HG03045 (cell line): ENCODE results near the gene TLE6.
"Not testable (repeated sequence)": the region's sequence is repeated elsewhere in the genome, so short reads cannot be mapped to it uniquely, and the experiment has no call there.

ENCODE experiments used
- ATAC-seq: cut with Tn5 transposase; IDR thresholded peaks from one replicate; pipeline ENCODE4 v1.9.1; 2021; ENCODE audit warnings: mild to moderate bottlenecking, moderate library complexity; ENCODE audit not compliant: unreplicated experiment

Gene TLE6

DNA sequence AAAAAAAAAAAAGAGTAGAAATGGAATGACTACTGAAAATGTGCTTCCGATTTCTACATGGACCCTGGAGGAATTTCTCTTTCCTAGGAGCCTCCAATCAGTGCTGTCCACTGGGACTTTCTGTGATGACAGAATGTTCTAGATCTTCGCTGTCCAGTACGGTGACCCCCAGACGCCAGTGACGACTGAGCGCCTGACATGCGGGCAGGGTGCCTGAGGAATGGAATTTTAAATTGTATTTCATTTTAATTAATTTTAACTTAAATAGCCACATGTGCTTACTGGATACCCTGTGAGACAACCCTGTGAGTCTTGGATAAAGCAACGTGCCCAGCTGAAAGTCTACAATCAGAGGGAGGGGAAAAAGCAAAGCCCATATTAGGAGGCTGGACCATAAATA lies 4.1 kb upstream of the TLE6 start:
- ATAC-seq, result no peak

DNA sequence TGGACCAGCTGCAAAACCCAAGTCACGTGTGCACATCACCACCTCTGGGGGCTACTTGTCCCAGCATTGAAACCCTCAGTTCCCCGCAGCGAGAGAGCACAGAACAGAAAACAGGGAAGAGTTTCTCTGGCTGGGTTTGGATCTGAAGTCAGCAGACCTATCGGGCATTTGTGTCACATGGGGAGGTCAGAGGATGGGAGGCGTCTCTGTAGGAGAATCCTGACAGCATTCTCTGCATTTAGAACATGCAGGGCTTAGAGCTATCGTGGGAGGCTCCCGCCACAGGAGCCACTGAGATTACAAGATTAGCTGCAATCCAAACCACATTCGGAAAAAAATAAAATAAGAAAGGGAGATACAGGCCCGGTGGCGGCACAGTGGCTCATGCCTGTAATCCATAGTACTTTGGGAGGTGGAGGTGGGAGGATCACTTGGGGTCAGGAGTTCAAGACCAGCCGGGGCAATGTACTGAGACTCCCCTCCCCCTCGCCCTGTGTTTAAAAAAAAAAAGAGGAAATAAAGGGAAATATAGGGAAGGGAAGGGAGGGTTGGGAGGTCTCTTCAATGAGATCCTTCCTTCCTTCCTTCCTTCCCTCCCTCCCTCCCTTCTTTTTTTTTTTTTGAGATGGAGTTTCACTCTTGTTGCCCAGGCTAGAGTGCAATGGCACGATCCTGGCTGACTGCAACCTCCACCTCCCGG lies 2.9 kb upstream of the TLE6 start:
- ATAC-seq, result no peak

DNA sequence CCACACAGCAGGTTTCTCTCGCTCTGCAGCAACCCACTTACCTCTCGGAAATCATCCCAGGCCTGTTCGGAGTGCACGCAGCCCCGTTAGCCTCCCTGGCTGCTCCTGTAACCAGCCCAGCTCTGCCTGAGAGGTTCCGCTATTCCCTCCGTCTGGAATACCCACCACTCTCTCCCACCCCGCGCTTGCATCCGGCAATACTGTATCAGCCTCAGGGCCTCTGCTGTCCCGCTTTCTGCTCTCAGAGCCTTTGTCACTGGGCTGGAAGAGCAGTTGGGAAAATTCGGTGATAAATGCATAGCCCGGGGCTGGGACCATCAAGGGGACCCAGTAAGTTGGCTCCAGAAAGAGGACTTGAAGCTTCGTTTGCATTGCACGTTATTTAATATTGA lies 759 bp upstream of the TLE6 start:
- no peak for ATAC-seq

DNA sequence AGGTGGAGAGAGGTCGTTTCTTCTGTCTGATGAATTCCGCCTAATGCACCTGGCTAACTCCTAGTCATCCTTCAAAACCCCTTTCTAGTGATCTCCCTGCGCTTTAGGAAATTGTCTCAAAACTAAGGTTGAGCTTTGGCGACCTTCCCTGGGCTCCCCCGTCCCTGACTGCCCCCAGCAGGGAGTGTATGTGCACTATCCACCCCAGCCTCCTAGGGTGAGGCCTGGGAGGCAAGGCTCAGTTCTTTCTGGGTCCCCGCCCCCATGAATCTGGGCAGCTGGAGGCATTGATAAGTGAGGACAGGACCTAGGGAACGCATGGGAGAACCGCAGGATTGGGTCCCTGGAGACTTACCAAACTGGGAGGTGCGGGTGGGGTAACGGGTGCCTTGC lies 378 bp downstream of the TLE6 start:
- no peak for ATAC-seq

DNA sequence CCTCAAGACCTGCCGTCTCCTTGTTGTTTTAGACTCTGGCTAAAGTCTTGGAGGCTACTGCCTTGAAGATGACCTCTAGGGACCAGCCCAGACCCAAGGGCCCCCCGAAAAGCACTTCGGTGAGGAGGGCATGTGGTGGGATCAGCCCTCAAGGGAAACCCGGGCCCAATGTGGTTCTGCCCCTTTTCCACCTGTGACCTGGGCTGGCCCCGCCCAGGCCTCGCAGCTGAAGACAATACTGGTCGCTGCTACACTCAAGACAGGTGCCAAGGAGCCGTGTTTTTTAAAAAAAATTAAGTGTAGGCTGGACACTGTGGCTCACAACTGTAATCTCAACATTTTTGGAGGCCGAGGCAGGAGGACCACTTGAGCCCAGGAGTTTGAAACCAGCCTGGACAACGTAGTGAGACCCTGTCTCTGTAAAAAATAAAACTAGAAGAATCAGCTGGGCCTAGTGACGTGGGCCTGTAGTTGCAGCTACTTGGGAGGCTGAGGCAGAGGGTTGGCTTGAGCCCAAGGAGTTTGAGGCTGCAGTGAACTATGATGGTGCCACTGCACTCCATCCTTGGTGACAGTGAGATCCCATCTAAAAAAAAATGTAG lies 903 bp downstream of the TLE6 start:
- ATAC-seq, result no peak

DNA sequence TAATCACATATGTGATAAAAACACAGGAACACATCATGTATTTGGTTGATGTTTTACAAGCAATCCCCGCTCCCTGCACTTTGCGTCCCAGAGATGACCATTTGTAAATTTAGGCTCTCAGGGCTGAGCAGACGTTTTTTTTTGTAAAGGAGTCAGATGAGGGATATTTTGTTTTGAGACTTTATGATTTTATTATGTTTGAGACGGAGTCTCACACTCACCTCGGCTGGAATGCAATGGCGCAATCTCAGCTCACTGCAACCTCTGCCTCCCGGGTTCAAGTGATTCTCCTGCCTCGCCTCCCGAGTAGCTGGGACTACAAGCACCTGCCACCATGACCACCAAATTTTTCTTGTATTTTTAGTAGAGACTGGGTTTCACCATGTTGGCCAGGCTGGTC lies 1.4 kb downstream of the TLE6 start:
- no peak for ATAC-seq

DNA sequence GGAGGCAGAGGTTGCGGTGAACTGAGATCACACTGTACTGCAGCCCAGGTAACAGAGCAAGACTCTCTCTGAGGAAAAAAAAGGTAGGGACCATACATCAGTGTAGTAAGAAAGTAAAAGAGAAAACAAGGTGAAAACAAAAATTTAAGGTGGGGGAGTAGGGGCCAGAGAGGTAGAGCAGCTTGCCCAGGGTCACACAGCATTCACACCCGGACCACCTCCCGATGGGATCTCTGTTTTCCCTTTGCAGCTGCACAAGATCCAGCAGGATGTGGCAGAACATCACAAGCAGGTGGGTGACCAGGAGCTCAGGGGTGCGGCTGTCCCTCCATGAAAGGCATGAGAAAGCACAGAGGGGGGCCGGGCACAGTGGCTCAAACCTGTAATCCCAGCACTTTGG lies 4.5 kb downstream of the TLE6 start:
- no peak for ATAC-seq

DNA sequence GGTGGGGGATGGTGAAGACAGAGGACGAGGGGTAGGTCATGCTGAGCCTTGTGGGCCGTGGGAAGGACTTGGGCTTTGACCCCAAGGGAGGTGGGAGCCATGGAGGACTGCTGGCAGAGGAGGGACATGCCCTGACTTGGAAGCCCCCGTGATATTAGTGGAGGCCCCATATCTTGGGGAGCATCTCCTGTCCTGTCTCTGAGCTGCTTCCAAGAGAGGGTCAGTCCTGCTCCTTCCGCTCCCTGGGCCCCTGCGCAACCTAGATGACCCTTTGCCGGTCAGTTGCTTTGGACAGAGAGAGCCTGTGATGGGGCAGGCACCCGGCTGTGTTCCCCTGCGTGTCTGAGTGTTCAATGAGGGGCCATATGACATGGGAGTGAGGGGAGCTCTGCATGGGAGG lies 5.2 kb downstream of the TLE6 start:
- ATAC-seq, result no peak

DNA sequence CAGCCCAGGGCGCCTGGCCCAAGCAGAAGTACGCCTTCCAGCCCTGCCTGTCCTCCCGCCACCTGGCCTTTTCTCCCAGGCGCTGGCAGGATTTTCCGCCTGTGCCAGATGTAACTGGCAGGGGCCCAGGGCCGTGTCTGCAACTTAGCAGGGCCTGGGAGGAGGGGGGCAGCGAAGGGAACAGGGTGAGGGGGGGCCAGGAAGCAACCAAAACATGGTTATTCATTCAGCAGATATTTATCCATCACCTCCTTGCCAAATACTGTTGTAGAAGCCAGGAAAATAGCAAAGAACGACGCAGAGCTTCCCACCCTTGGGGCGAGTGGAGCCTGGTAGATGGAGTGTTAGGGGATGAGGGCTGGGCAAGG lies 5.6 kb downstream of the TLE6 start:
- ATAC-seq, result no peak

DNA sequence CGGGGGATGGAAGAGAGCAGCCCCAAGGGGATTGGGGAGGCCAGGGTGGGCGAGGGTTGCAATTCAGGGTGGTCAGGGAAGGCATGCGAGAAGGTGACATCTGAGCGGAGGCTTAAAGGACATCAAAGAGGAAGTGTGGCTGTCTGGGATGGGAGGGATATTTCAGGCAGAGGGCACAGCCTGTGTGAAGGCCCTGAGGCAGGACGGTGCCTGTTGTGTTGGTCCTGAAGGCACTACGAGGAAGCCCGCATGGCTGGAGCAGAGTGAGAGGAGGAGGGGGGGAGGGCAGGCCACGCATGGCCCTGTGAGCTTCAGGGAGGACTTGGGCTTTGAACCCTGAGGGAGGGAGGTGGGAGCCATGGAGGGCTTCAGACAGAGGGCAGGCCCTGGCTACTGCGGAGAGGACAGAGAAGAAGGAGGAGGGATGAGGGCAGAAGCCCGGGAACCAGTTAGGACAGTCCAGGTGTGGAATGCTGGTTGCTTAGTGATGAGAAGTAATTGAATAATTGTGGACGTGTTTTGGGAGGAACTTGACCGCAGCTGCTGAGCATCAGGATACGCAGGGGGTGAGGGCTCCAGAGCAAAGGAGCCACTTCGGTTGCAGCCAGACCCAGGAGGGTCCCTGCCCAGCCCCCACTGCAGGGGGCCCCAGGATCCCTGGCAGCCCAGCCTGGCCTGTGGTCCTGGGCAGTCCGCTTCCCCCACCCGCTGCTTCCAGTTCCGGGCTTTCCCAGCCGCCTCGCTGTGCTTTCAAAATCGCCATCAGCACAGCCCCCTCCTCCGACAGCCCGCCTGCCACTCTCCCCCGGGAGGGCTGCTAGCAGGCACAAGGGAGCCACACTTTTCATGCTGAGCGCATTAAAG lies 6.2 kb downstream of the TLE6 start:
- no peak for ATAC-seq

DNA sequence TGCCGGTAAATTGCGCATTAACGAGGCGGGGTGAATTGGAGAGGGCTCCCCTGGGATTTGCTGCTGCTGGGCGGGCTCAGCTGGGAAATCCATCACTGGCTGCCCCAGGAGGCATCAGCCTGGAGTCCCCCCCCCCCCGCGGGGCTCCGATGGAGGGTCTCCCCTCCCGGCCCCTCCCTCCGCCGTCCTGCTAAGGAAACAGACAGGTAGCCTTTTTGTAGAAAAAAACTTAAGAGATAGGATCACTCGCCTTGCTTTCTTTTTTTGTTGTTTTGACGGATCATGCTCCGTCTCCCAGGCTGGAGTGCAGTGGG lies 6.8 kb downstream of the TLE6 start:
- no peak for ATAC-seq

DNA sequence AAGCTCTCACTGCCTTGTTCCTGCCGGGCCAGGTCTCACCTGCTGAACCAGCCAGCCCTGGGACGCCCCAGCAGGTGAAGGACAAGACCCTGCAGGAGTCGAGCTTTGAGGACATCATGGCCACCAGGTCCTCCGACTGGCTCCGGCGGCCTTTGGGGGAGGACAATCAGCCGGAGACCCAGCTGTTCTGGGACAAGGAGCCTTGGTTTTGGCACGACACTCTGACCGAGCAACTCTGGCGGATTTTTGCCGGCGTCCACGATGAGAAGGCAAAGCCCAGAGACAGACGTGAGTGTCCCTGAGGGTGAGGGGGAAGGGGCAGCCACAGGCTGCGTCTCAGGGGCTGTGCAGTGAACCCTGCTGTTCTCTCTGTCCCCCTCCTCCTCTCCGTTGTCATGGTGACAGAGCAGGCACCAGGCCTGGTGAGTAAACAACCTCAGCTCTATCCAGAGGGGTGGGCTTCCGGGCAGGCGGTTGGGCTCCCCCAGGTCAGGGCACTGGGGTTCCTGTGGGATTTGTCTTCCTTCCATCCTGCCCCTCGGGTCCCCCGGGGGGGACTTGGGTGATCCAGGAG lies 9.7 kb downstream of the TLE6 start:
- ATAC-seq, result no peak

DNA sequence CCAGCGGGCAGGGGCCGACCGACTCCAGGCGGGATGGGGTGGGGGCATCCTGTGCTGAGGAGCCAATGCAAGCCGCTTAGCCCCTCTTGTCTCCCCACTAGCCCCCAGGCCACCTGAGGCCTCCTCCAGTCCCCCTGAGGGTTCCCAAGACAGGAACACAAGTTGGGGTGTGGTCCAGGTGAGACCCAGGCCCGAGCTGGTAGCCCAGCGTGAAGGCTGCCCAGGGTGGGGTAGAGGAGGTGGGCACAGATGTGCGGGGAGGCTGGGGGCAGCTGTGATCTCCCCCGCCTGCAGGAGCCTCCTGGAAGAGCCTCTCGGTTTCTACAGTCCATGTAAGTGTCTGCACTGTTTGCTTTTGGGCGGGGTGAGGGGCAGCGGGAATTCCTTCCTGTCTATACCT lies 10.4 kb downstream of the TLE6 start:
- no peak for ATAC-seq

DNA sequence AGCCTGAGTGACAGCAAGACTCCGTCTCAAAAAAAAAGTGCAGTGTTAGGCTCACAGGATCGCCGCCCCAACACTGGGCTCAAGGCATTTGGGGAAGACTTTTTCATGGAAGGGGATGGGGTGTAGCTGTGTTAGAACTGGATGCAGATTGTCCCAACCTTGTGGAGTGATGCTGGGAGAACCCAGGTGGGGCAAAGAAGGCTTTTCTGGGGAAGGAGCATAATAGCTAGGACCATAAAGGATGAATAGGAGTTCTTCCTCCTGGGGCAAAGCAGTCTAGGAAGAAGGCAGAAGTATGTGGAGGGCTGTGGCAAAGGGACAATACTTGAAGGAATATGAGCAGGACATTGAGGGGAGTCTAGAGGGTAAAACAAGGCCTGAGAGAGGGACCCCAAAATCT lies 11.2 kb downstream of the TLE6 start:
- no peak for ATAC-seq

DNA sequence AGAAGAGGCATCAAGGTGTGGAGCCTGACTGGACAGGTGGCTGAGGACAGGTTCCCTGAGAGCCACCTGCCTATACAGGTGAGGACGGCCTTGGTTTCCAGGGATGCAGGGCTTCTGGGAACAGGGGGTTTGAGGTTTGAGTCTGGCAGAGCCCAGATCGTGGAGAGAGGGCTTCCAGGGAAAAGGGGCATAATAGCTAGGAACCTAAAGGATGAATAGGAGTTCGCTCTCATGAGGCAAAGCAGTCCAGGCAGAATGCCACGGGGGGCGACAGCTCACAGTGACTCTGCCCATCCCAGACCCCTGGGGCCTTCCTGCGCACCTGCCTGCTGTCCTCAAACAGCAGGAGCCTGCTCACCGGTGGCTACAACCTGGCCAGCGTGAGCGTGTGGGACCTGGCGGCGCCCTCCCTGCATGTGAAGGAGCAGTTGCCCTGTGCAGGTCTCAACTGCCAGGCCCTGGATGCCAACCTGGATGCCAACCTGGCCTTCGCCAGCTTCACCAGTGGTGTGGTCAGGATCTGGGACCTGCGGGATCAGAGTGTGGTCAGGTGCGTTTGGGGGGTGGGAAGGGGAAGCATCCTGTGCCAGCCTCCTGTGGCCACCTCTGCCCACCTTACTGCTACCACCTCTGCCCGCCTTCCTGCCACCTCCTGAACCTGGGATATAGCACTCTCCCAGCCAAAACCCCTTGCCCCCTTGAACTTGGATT lies 12.0 kb downstream of the TLE6 start:
- no peak for ATAC-seq

DNA sequence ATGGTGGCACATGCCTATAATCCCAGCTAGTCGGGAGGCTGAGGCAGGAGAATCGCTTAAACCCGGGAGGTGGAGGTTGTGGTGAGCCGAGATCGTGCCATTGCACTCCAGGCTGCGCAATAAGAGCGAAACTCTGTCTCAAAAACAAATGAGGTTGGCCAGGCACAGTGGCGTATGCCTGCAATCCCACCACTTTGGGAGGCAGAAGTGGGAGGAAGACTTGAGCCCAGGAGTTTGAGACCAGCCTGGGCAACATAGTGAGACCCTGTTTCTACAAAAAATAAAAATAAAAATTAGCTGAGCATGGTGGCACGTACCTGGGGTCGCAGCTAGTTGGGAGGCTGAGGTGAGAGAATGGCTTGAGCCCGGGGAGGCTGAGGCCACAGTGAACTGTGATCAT lies 15.0 kb downstream of the TLE6 start:
- not testable (repeated sequence) for ATAC-seq

DNA sequence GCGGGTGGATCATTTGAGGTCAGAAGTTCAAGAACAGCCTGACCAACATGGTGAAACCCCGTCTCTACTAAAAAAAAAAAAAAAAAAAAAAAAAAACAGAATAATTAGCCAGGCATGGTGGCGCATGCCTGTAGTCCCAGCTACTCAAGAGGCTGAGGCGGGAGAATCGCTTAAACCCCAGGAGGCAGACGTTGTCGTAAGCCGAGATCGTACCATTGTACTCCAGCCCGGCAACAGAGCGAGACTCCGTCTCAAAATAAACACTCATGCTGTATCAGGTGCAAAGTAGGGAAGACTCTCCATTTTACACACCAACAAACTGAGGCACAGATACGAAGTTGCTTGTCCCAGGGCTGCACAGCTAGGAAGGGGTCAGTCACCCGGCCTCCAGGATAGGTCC lies 15.6 kb downstream of the TLE6 start:
- no peak for ATAC-seq

DNA sequence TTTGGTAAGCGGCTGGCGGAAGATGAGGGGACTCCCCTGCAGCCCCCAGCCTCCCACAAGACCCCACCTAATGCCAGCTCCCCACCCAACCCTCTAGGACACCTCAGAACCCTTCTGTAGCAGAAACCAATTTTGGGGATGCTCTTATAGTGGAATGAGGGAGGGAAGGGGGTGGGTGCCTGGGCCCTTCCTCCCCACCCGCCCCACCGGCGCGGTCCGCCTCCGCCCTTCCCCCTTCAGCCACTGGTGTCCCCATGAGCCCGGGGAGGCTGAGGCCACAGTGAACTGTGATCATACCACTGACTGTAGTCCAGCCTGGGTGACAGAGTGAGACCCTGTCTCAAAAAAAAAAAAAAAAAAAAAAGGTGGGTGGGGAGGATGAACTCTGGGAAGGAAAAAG lies 16.2 kb downstream of the TLE6 start:
- no peak for ATAC-seq

DNA sequence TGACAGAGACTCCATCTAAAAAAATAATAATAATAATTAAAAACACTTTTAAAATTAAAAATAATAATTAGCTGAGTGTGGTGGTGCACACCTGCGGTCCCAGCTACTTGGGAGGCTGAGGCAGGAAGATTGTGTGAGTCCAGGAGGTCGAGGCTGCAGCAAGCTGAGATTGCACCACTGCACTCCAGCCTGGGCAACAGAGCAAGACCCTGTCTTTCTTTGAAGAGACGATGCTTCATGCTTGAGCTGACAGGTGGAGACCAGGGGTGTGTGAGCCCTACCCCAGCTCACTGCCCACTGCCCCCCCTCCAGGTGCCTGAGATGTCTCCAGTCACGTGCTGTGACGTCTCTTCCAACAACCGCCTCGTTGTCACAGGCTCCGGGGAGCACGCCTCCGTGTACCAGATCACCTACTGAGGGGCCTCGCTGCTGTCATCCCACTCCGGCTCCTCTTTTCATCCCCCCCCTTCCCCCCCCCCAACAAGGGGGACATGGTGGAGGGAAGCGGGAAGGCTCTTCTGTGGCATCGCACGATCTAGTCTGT lies 17.3 kb downstream of the TLE6 start:
- no peak for ATAC-seq

DNA sequence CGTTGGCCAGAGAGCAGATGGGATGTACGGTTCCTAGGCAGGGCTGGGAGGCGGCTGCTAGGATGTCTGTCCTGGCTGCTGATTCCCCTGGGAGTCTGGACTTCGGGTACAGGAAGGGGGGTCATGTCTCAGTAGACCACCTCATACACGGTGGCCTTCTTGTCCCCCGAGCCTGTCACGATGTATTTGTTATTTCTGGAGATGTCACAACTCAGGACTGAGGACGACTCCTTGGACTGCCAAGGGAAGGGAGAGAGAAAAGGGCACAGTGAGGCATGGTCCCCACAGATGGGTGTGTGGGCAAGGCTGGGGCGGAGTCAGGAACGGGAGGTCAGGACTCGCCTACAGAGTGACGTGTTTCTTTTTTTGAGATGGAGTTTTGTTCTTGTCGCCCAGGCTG lies 20.4 kb downstream of the TLE6 start:
- ATAC-seq, result no peak

DNA sequence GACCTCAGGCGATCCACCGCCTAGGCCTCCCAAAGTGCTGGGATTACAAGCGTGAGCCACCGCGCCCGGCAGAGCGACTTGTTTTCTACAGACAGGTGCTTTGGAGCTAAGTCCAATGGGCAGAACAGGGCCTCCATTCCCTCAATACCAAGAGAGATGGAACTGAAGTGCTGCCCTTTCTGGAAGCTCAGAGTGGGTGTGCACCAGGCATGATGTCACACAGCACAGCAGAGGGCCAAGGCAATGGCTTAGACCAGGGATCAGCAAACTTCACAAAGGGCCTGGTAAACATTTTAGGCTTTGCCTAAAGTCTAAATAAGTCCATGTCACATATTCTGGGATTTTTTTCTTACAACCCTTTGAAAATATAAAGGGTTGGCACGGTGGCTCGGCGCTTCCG lies 21.3 kb downstream of the TLE6 start:
- no peak for ATAC-seq
